Kidney epithelial cell (primary cell): ENCODE results near the gene SRL. TPM values are rescaled to one million over a fixed set of nuclear protein-coding genes. Genes with fewer than 3 reads are reported as not detected.
"Not testable (repeated sequence)": the region's sequence is repeated elsewhere in the genome, so short reads cannot be mapped to it uniquely, and the experiment has no call there.

Source experiments
- DNase-seq: peaks from one replicate; pipeline ENCODE4 v3.0.0-alpha.2; 2010; ENCODE audit warnings: low read depth
- H3K27me3 ChIP-seq: 2 replicates; pipeline ENCODE4 v1.6.0; 2011; ENCODE audit warnings: low read length; ENCODE audit not compliant: control insufficient read depth, insufficient read depth
- H3K36me3 ChIP-seq: 2 replicates; pipeline ENCODE4 v1.5.1; 2011; ENCODE audit warnings: low read length; ENCODE audit not compliant: control insufficient read depth, insufficient read depth
- H3K4me3 ChIP-seq: 2 replicates; pipeline ENCODE4 v1.5.1; 2011; ENCODE audit warnings: low read depth, mild to moderate bottlenecking, control low read depth, low read length
- total RNA-seq: library from RNA; depleted of rRNA; stranded (reverse); fragments of >200 nt; gene quantifications from 2 replicates; pipeline ENCODE4 v1.2.3, GENCODE V29; 2015
- TF ChIP-seq, protein P1 (sequence below): IDR thresholded peaks from 2 replicates; pipeline ENCODE4 v1.5.1; 2011; ENCODE audit warnings: mild to moderate bottlenecking, moderate library complexity, low read length, control low read depth, inconsistent platforms; ENCODE audit not compliant: insufficient read depth, poor library complexity, severe bottlenecking

Gene SRL
- total RNA-seq, 1 donor from 2014 or later: not detected

DNA sequence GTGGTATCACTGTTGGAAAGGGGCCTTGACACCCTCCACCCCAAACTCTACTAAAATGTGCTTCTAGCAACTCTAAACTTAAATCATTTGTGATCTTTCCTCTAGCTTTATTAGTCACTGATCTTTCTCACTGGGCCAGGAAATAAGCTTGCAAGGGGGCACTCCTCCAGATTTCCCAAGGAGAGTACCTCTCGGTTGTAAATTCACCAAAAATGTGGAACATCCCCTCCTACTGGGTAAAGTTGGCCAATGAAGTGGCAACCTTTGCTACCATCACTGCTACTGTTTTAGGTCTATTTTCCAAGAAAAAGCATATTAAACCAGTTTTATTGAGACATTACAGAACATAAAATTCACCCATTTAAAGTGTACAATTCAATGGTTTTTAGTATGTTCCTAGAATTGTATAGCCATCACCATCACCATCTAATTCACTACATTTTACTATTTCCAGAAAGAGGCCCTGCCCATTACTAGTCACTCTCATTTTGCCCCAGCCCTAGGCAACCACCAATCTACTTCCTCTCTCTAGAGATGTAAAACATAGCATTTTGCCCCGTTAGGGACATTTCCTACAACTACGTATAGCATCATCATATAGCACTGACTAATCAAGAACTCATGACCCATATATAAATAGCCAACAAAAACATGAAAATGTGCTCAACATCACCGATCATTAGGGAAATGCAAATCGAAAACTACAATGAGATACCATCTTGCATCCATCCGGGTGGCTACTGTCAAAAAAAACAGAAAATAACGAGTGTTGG, 81.0 kb downstream of the SRL start:
- Histone ChIP-seq H3K27me3 (no peaks in the 10 kb centered on the region), H3K4me3 (no peak overlapping the region), H3K36me3 (no peaks in the 10 kb centered on the region)
- TF ChIP-seq, protein P1, sequence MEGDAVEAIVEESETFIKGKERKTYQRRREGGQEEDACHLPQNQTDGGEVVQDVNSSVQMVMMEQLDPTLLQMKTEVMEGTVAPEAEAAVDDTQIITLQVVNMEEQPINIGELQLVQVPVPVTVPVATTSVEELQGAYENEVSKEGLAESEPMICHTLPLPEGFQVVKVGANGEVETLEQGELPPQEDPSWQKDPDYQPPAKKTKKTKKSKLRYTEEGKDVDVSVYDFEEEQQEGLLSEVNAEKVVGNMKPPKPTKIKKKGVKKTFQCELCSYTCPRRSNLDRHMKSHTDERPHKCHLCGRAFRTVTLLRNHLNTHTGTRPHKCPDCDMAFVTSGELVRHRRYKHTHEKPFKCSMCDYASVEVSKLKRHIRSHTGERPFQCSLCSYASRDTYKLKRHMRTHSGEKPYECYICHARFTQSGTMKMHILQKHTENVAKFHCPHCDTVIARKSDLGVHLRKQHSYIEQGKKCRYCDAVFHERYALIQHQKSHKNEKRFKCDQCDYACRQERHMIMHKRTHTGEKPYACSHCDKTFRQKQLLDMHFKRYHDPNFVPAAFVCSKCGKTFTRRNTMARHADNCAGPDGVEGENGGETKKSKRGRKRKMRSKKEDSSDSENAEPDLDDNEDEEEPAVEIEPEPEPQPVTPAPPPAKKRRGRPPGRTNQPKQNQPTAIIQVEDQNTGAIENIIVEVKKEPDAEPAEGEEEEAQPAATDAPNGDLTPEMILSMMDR: no peak
- DNase-seq: no peak

DNA sequence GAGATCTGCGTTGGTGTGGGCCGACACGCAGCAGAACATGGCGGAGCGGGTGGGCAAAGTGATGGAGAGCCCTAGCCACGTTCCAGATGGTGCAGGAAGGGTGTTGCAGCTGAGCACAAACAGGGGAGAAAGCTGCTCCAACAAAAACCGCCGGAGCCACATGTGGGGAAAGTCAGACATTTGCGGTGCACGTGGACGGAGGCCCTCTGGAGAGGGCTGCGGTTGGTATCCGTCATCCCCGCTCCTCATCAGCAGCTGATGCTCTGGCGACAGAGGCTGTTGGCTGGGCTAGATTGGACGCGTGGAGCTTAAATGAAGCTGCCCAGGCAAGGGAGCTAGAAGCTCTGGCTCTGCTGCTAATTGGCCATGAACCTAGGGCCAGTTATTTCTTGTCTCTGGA, 82.2 kb downstream of the SRL start:
- H3K4me3 ChIP-seq: no peak overlapping the region
- TF ChIP-seq, protein P1: no peak

DNA sequence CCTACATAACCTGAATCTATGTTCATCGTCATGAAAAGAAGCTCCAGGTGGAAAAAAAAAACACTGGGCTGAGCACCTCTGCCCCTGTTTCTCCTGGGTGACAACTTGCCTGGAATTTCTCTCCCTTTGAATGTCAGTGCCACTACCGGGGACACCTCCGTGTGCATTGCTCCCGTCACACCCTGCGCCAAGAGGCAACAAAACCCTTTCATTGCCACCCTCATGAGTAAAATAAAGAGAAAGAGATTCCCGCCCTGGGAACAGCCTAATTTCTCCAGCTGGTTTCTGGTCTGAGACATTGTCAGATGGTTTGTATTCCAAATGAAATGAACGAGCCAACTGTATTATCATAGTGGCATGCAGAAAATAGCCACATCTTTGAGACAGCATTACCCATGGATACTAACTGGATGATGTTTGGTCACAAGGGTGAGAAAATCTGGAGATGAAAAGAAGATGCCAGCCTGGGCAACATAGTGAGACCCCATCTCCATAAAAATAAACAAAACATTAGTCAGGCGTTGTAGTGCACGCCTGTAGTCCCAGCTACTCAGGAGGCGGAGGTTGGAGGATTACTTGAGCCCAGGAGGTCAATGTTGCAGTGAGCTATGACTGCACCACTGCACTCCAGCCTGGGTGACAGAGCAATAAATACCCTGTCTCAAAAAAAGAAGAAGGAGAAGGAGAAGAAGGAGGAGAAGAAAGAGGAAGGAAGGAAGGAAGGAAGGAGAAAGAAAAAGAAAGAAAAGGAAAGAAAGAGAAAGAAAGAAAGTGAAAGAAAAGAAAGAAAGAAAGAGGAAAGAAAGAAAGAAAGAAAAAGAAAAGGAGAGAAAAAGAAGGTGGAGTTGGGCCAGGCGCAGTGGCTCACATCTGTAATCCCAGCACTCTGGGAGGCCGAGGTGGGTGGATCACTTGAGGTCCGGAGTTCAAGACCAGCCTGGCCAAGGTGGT, 83.5 kb downstream of the SRL start:
- DNase-seq: no peak
- TF ChIP-seq, protein P1: no peak
- H3K4me3 ChIP-seq: no peak overlapping the region
- no peaks in the 10 kb centered on the region for H3K36me3 ChIP-seq
- no peaks in the 10 kb centered on the region for H3K27me3 ChIP-seq

More for the DNA sequence above, 82.2 kb downstream of the SRL start:
- H3K36me3 ChIP-seq: no peaks in the 10 kb centered on the region
- H3K27me3 ChIP-seq: no peaks in the 10 kb centered on the region
- no peak for DNase-seq

DNA sequence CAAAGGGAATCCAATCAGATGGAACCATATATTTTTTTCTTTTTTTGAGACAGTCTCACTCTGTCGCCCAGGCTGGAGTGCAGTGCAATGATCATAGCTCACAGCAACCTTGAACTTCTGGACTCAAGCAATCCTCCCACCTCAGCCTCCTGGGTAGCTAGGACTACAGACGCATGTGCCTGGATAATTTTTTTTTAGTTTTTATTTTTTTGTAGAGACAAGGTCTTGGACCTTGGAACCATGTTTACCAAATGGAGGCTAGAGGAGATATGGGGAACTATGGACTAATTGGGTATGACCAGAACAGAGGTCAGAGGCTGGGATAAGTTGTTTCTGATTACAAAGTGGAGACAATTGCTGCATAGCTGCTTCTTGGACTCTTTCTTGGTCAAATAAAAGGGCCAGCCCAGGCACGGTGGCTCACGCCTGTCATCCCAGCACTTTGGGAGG, 84.5 kb downstream of the SRL start:
- TF ChIP-seq, protein P1: no peak
- no peak for DNase-seq
- no peaks in the 10 kb centered on the region for H3K36me3 ChIP-seq

DNA sequence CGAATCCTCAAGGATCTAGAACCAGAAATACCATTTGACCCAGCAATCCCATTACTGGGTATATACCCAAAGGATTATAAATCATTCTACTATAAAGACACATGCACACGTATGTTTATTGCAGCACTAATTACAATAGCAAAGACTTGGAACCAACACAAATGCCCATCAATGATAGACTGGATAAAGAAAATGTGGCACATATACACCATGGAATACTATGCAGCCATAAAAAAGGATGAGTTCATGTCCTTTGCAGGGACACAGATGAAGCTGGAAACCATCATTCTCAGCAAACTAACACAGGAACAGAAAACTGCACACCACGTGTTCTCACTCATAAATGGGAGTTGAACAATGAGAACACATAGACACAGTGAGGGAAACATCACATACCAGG, 85.4 kb downstream of the SRL start:
- not testable (repeated sequence) for DNase-seq, H3K36me3 ChIP-seq, H3K4me3 ChIP-seq, H3K27me3 ChIP-seq

More for the DNA sequence above, 84.5 kb downstream of the SRL start:
- Histone ChIP-seq H3K4me3 (no peak overlapping the region), H3K27me3 (no peaks in the 10 kb centered on the region)

DNA sequence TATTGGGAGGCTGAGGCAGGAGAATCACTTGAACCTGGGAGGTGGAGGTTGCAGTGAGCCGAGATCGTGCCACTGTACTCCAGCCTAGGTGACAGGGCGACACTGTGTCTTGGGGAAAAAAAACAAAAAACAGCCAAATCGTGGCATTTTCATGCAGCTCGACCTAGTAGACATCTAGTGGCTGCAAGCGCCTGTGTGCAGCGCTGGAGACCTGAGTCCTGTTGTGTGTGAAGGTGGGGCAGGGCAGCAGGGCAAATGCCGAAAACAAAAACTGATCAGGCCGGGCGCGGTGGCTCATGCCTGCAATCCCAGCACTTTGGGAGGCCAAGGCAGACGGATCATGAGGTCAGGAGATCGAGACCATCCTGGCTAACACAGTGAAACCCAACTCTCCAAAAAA, 88.5 kb downstream of the SRL start:
- not testable (repeated sequence) for H3K4me3 ChIP-seq, H3K36me3 ChIP-seq, H3K27me3 ChIP-seq, DNase-seq
